Panc1 (cell line): Measurements from ENCODE around the gene TBC1D2B.

ENCODE experiments used
- POLR2AphosphoS5 ChIP-seq: IDR thresholded peaks from 2 replicates; pipeline ENCODE4 v1.6.1; 2012; ENCODE audit warnings: mild to moderate bottlenecking, low read depth, low read length, moderate library complexity
- TCF7L2 ChIP-seq: IDR thresholded peaks from 2 replicates; pipeline ENCODE4 v1.6.1; 2011; ENCODE audit warnings: mild to moderate bottlenecking, low read depth, low read length, inconsistent platforms
- TF ChIP-seq, protein P1 (sequence below): fragments of 450-650 bp; IDR thresholded peaks from 2 replicates; pipeline ENCODE4 v1.5.1; 2017; ENCODE audit warnings: mild to moderate bottlenecking

DNA sequence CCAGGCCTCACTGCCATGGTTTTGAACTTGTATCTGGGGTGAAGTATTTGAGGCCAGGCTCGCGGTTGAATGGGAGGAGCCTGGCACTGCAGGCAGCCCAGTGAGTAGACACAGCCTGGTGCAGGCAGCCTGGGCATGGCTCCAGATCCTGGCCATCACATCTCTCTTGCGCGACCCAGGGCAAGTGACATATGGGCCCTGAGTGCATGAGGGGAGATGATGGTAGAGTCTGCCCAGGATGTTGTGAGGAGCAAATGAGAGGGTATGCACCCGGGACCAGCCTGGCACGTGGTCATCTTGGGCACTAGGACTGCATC, 103.5 kb downstream of the TBC1D2B start:
- TF ChIP-seq, protein P1, sequence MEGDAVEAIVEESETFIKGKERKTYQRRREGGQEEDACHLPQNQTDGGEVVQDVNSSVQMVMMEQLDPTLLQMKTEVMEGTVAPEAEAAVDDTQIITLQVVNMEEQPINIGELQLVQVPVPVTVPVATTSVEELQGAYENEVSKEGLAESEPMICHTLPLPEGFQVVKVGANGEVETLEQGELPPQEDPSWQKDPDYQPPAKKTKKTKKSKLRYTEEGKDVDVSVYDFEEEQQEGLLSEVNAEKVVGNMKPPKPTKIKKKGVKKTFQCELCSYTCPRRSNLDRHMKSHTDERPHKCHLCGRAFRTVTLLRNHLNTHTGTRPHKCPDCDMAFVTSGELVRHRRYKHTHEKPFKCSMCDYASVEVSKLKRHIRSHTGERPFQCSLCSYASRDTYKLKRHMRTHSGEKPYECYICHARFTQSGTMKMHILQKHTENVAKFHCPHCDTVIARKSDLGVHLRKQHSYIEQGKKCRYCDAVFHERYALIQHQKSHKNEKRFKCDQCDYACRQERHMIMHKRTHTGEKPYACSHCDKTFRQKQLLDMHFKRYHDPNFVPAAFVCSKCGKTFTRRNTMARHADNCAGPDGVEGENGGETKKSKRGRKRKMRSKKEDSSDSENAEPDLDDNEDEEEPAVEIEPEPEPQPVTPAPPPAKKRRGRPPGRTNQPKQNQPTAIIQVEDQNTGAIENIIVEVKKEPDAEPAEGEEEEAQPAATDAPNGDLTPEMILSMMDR, result no peak
- TF ChIP-seq POLR2AphosphoS5, result no peak
- TF ChIP-seq TCF7L2, result no peak
